Panc1 (cell line): Measurements from ENCODE around the gene ALKBH7.

Source experiments
- REST ChIP-seq, 2 experiments: IDR thresholded peaks; 2 replicates each; pipeline ENCODE4 v1.6.1; 2011 to 2012; ENCODE audit warnings: low read depth in 2 of 2, control low read depth in 1 of 2, low read length in 1 of 2, mild to moderate bottlenecking in 1 of 2, moderate library complexity in 1 of 2; ENCODE audit not compliant: insufficient read depth in 1 of 2
- SIN3A ChIP-seq: IDR thresholded peaks from 2 replicates; pipeline ENCODE4 v1.6.1; 2012; ENCODE audit warnings: low read depth, mild to moderate bottlenecking, low read length, moderate library complexity, borderline replicate concordance; ENCODE audit not compliant: insufficient read depth
- TCF7L2 ChIP-seq: IDR thresholded peaks from 2 replicates; pipeline ENCODE4 v1.6.1; 2011; ENCODE audit warnings: mild to moderate bottlenecking, low read depth, low read length, inconsistent platforms
- TF ChIP-seq, protein P1 (sequence below): fragments of 450-650 bp; IDR thresholded peaks from 2 replicates; pipeline ENCODE4 v1.5.1; 2017; ENCODE audit warnings: mild to moderate bottlenecking

DNA sequence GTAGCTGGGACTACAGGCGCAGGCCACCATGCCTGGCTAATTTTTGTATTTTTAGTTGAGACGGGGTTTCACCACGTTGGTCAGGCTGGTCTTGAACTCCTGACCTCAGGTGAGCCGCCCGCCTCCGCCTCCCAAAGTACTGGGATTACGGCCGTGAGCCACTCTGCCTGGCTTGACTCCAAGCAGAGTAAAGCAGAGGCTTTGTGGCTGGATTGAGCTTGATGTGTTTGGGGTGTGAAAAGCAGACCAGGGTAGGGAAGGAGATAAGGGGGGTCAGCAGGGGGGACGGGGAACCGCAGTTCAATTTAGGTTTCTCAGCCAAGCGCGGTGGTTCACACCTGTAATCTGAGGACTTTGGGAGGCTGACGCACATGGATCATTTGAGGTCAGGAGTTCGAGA, 15.4 kb upstream of the ALKBH7 start:
- TF ChIP-seq, protein P1, sequence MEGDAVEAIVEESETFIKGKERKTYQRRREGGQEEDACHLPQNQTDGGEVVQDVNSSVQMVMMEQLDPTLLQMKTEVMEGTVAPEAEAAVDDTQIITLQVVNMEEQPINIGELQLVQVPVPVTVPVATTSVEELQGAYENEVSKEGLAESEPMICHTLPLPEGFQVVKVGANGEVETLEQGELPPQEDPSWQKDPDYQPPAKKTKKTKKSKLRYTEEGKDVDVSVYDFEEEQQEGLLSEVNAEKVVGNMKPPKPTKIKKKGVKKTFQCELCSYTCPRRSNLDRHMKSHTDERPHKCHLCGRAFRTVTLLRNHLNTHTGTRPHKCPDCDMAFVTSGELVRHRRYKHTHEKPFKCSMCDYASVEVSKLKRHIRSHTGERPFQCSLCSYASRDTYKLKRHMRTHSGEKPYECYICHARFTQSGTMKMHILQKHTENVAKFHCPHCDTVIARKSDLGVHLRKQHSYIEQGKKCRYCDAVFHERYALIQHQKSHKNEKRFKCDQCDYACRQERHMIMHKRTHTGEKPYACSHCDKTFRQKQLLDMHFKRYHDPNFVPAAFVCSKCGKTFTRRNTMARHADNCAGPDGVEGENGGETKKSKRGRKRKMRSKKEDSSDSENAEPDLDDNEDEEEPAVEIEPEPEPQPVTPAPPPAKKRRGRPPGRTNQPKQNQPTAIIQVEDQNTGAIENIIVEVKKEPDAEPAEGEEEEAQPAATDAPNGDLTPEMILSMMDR, result no peak
- TF ChIP-seq SIN3A (no peak), REST (IDR thresholded peaks at IDR 0.05; ENCODE audit: insufficient read depth in 1 of 2, low read depth in 2 of 2, low read length in 1 of 2) (no peak), TCF7L2 (no peak)
